GM12875 (cell line): ENCODE measurements around the gene DENND1B.

Experiments
- H3K4me3 ChIP-seq: one replicate; pipeline ENCODE4 v1.5.1; 2011; ENCODE audit warnings: low read depth, low read length, control low read depth
- CTCF ChIP-seq: IDR thresholded peaks from 2 replicates; pipeline ENCODE4 v1.5.1; 2011; ENCODE audit warnings: low read depth, mild to moderate bottlenecking, control low read depth, inconsistent platforms, low read length, moderate library complexity, borderline replicate concordance; ENCODE audit not compliant: insufficient read depth

DENND1B gene

GRCh38 chr1:197673292-197673691 lies 102.0 kb downstream of the DENND1B start:
- TF ChIP-seq CTCF, result no peak
- H3K4me3 ChIP-seq, result no peak overlapping the region

GRCh38 chr1:197672347-197672746 lies 102.9 kb downstream of the DENND1B start:
- no peak overlapping the region for H3K4me3 ChIP-seq

GRCh38 chr1:197671920-197672319 lies 103.4 kb downstream of the DENND1B start:
- H3K4me3 ChIP-seq, result no peak overlapping the region
- TF ChIP-seq CTCF, result no peak

More at GRCh38 chr1:197672347-197672746, 102.9 kb downstream of the DENND1B start:
- TF ChIP-seq CTCF, result no peak

- H3K4me3 ChIP-seq, result no peak overlapping the region
- no peak for TF ChIP-seq CTCF
Measured at GRCh38 chr1:197671140-197671539, 104.1 kb downstream of the DENND1B start.

- TF ChIP-seq CTCF, result no peak
- H3K4me3 ChIP-seq, result no peak overlapping the region
Measured at GRCh38 chr1:197666769-197667285, 108.5 kb downstream of the DENND1B start.

- H3K4me3 ChIP-seq, result no peak overlapping the region
- TF ChIP-seq CTCF, result no peak
Measured at GRCh38 chr1:197664391-197664790, 110.9 kb downstream of the DENND1B start.

- H3K4me3 ChIP-seq, result no peak overlapping the region
- no peak for TF ChIP-seq CTCF
Measured at GRCh38 chr1:197663162-197663953, 111.9 kb downstream of the DENND1B start.
